Nephron (organoid): ENCODE results near the gene PPP1R3E.
A peak's percentile ranks its signal among the peaks of the same experiment; 100 is the strongest.

Source experiments
- H3K27ac Mint-ChIP-seq, 3 experiments: 2 replicates each; pipeline ENCODE4 v1.8.0; 2020; ENCODE audit warnings: mixed read lengths in 3 of 3, mild to moderate bottlenecking in 2 of 3, moderate library complexity in 1 of 3
- H3K27me3 Mint-ChIP-seq: 2 replicates; pipeline ENCODE4 v1.8.0; 2021; ENCODE audit warnings: low read depth, mild to moderate bottlenecking, moderate library complexity, mixed read lengths
- H3K36me3 Mint-ChIP-seq: 2 replicates; pipeline ENCODE4 v1.8.0; 2020; ENCODE audit warnings: low read depth, mixed read lengths
- H3K4me1 Mint-ChIP-seq: 2 replicates; pipeline ENCODE4 v1.8.0; 2020; ENCODE audit warnings: mixed read lengths
- H3K4me3 Mint-ChIP-seq, 3 experiments: 2 replicates each; pipeline ENCODE4 v1.8.0; 2020; ENCODE audit warnings: mild to moderate bottlenecking in 3 of 3, mixed read lengths in 3 of 3, moderate library complexity in 2 of 3
- H3K9me3 Mint-ChIP-seq: 2 replicates; pipeline ENCODE4 v1.8.0; 2020; ENCODE audit warnings: mixed read lengths
- CTCF ChIP-seq, 3 experiments: fragments of 200-600 bp; sonication (generic); IDR thresholded peaks; one replicate each; pipeline ENCODE4 v1.5.0; 2021; ENCODE audit warnings: antibody characterized with exemption in 3 of 3; ENCODE audit not compliant: unreplicated experiment in 3 of 3

Gene PPP1R3E, protein sequence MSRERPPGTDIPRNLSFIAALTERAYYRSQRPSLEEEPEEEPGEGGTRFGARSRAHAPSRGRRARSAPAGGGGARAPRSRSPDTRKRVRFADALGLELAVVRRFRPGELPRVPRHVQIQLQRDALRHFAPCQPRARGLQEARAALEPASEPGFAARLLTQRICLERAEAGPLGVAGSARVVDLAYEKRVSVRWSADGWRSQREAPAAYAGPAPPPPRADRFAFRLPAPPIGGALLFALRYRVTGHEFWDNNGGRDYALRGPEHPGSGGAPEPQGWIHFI

DNA sequence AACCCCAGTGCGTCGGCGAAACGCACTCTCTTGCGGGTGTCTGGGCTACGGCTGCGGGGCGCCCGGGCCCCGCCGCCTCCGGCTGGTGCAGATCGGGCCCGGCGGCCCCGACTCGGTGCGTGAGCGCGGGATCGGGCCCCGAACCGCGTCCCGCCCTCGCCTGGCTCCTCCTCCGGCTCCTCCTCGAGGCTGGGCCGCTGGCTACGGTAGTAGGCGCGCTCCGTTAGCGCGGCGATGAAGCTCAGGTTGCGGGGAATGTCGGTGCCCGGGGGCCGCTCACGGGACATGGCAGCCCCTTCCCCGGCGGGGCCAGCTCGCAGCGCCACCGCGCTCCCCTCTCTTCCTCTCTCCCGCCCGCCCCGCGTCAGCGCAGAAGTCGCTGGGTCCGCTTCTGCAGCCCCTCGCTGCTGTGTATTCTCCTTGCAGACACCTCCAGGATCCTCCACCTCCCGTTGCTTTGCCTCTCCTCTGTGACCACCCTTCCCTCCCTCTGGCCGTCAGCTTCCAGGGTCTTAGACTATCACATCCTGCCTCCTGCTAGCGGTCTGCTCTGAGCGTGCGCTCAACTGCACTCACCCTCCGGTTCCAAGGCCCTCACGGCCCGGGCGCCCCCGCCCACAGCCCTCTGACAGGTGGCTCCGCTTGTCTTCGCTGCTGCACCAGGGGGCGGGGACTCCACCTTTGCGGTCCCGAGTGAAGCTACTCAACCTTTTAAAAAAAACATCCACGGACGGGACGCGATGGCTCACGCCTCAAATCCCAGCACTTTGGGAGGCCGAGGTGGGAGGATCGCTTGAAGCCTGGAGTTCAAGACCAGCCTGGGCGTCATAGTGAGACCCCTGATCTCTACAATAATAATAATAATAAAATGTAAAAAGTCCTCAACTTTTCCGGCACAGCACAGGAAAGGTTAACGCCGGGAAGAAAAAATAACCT lies at the start of gene PPP1R3E:
PPP1R3E (minus strand) TSS at position 570 of the 936 bp plus-strand sequence; CDS start at position 287, 283 bp downstream.
- Mint-ChIP-seq H3K4me1 (peaks cover 35% of the 10 kb centered on the region), H3K27me3 (no peaks in the 10 kb centered on the region), H3K9me3 (no peaks in the 10 kb centered on the region), H3K27ac (peak within 1 kb of the TSS; percentile 98 to 100 (median 100)), H3K4me3 (peak within 1 kb of the TSS; percentile 98 to 99 (median 98)), H3K36me3 (peaks cover 3% of the 10 kb centered on the region)
- TF ChIP-seq CTCF (IDR thresholded peaks at IDR 0.05; ENCODE audit: unreplicated experiment in 3 of 3): no peak

DNA sequence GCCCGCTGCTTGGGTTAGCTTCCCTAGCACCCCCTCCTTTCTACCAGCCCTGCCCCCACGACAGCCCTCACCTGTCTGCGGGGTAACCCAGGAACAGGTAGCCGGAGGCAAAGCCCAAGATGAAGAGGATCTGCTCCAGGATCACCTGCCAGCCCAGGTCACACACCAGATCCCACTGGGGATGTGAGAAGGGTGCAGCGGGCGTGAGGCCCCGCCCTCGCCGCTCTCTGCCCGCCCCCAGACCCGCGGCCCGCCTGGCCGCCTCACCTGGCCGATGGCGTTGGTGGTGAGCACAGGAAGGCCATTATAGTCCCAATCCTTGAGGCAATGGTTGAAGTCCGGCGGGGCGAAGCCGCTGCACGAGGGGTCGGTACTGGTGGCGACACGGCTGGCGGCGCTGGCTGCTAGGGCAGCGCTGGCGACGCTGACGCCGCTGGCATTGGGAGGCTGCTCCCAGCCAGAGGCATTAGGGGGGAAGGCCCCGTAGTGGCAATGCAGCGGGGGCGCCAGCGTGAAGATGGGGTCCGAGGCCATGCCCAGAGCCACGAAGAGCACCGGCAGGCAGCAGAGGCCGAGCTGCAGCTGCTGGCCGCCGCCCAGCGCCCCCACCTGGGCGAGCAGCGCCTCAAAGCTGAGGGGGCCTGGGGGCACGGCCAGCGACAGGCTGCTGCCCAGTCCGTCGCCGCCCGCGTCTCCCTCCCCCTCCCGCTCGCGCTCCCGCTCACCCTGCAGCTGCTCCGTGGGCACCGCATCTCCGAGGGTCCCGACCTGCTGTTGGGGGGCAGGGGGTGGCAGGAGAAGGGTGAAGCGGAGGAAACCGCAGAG lies 49.2 kb upstream of the PPP1R3E start:
- TF ChIP-seq CTCF (IDR thresholded peaks at IDR 0.05; ENCODE audit: unreplicated experiment in 3 of 3): no peak
- peaks cover 8% of the 10 kb centered on the region for H3K27me3 Mint-ChIP-seq
- H3K36me3 Mint-ChIP-seq: peaks cover 17% of the 10 kb centered on the region
- H3K27ac Mint-ChIP-seq: no peak overlapping the region
- H3K4me1 Mint-ChIP-seq: peaks cover 30% of the 10 kb centered on the region
- H3K9me3 Mint-ChIP-seq: no peaks in the 10 kb centered on the region
- peak overlapping the region; percentile 79 to 89 (median 88) for H3K4me3 Mint-ChIP-seq

GRCh38 chr14:23349156-23349845 lies 46.6 kb upstream of the PPP1R3E start:
- Mint-ChIP-seq H3K36me3 (peaks cover 9% of the 10 kb centered on the region), H3K4me1 (peaks cover 32% of the 10 kb centered on the region), H3K27ac (no peak overlapping the region), H3K9me3 (no peaks in the 10 kb centered on the region), H3K27me3 (peaks cover 8% of the 10 kb centered on the region), H3K4me3 (peak overlapping the region; percentile 26 to 83 (median 57))
- no peak for TF ChIP-seq CTCF (IDR thresholded peaks at IDR 0.05; ENCODE audit: unreplicated experiment in 3 of 3)

DNA sequence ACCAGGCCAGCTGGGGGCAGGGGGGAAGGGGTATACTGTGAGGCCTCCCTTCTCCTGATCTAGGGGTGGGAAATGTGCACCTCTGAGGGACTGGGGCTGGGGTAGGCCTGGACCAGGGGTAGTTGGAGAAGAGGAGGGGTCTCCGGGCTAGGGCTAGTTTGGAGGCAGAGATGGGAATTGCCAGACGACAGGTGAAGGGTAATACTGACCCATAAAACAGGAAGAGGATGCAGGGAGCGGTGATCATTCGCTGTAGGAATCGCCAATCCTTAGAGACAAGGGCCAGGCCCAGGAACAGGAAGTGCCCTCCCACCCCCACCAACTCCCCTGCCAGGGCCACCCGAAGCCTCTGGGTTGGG lies 45.6 kb upstream of the PPP1R3E start:
- Mint-ChIP-seq H3K27ac (no peak overlapping the region), H3K27me3 (peaks cover 8% of the 10 kb centered on the region), H3K9me3 (no peaks in the 10 kb centered on the region), H3K4me3 (no peak overlapping the region), H3K4me1 (peaks cover 22% of the 10 kb centered on the region), H3K36me3 (peaks cover 9% of the 10 kb centered on the region)
- no peak for TF ChIP-seq CTCF (IDR thresholded peaks at IDR 0.05; ENCODE audit: unreplicated experiment in 3 of 3)
